ENCODE data around the gene MYO1A. TPM values are rescaled to one million over a fixed set of nuclear protein-coding genes. Genes with fewer than 3 reads are reported as not detected.
"Not testable (repeated sequence)": the region's sequence is repeated elsewhere in the genome, so short reads cannot be mapped to it uniquely, and the experiment has no call there.

MYO1A gene
- polyA plus RNA-seq, 3 donors, result 0.08 to 1.5 (median 0.11) TPM

- 0 to 1% (median 1%) methylated on average over 63 to 90 of the region's 91 CpGs for WGBS, 3 donors
- peak within 1 kb of the TSS; percentile 91 for H3K27ac ChIP-seq (ENCODE audit: low read depth, low read length)
Observed at GRCh38 chr12:57088354-57089270, 38.7 kb upstream of the MYO1A start, which contains the start of gene NAB2. Gene NAB2 (plus strand): TSS chr12:57089114. CDS start chr12:57089272, 158 bp downstream.

GRCh38 chr12:57087691-57088353 lies 37.9 kb upstream of the MYO1A start:
- H3K27ac ChIP-seq (ENCODE audit: low read depth, low read length), result peak overlapping the region; percentile 98
- 0 to 1% (median 0%) methylated on average over 35 to 37 of the region's 37 CpGs for WGBS, 3 donors

GRCh38 chr12:57087010-57087690 lies 37.2 kb upstream of the MYO1A start:
- H3K27ac ChIP-seq (ENCODE audit: low read depth, low read length), result peak overlapping the region; percentile 98
- 0% methylated on average over 43 to 52 of the region's 52 CpGs for WGBS, 3 donors

GRCh38 chr12:57086493-57087009 lies 36.6 kb upstream of the MYO1A start:
- 0 to 1% (median 1%) methylated on average over 14 of the region's 14 CpGs for WGBS, 3 donors
- peak overlapping the region; percentile 98 for H3K27ac ChIP-seq (ENCODE audit: low read depth, low read length)

GRCh38 chr12:57085999-57086492 lies 36.1 kb upstream of the MYO1A start:
- WGBS, 3 donors, result 3 to 41% (median 5%) methylated on average over 12 of the region's 12 CpGs
- peak overlapping the region; percentile 51 for H3K27ac ChIP-seq (ENCODE audit: low read depth, low read length)

GRCh38 chr12:57080855-57081254 lies 30.9 kb upstream of the MYO1A start:
- no peak overlapping the region for H3K27ac ChIP-seq (ENCODE audit: low read depth, low read length)
- 91 to 100% (median 100%) methylated on average over 1 of the region's 1 CpG for WGBS, 3 donors

GRCh38 chr12:57079821-57080220 lies 29.9 kb upstream of the MYO1A start:
- 64 to 80% (median 76%) methylated on average over 1 of the region's 1 CpG for WGBS, 3 donors
- no peak overlapping the region for H3K27ac ChIP-seq (ENCODE audit: low read depth, low read length)

GRCh38 chr12:57078519-57079404 lies 28.8 kb upstream of the MYO1A start, which contains the start of gene NEMP1:
Gene NEMP1 (minus strand): TSS chr12:57078791. CDS start chr12:57078745, 46 bp downstream.
- 0 to 1% (median 0%) methylated on average over 39 of the region's 39 CpGs for WGBS, 3 donors
- peak within 1 kb of the TSS; percentile 2 for H3K27ac ChIP-seq (ENCODE audit: low read depth, low read length)

GRCh38 chr12:57073566-57074450 lies 23.9 kb upstream of the MYO1A start:
- H3K27ac ChIP-seq (ENCODE audit: low read depth, low read length), result not testable (repeated sequence)
- 96 to 100% (median 98%) methylated on average over 6 of the region's 6 CpGs for WGBS, 3 donors

GRCh38 chr12:57072661-57073060 lies 22.7 kb upstream of the MYO1A start:
- 76 to 89% (median 77%) methylated on average over 2 of the region's 2 CpGs for whole genome bisulfite sequencing, 3 donors
- H3K27ac ChIP-seq (ENCODE audit: low read depth, low read length), result no peak overlapping the region

- 16 to 28% (median 23%) methylated on average over 3 of the region's 3 CpGs for WGBS, 3 donors
- H3K27ac ChIP-seq (ENCODE audit: low read depth, low read length), result peak overlapping the region; percentile 2
Observed at GRCh38 chr12:57069523-57069922, 19.6 kb upstream of the MYO1A start.

GRCh38 chr12:57066245-57066644 lies 16.3 kb upstream of the MYO1A start:
- H3K27ac ChIP-seq (ENCODE audit: low read depth, low read length), result no peak overlapping the region
- WGBS, 3 donors, result 77 to 87% (median 80%) methylated on average over 2 of the region's 2 CpGs

GRCh38 chr12:57063991-57064685 lies 14.2 kb upstream of the MYO1A start:
- H3K27ac ChIP-seq (ENCODE audit: low read depth, low read length), result no peak overlapping the region
- WGBS, 3 donors, result 49 to 80% (median 56%) methylated on average over 5 of the region's 5 CpGs

- WGBS, 3 donors, result 88 to 93% (median 91%) methylated on average over 1 of the region's 1 CpG
Observed at GRCh38 chr12:57058454-57058853, 8.5 kb upstream of the MYO1A start.

GRCh38 chr12:57057067-57057751 lies 7.3 kb upstream of the MYO1A start:
- no peak overlapping the region for H3K27ac ChIP-seq (ENCODE audit: low read depth, low read length)
- WGBS, 3 donors, result 86 to 98% (median 91%) methylated on average over 6 of the region's 6 CpGs

More at GRCh38 chr12:57058454-57058853, 8.5 kb upstream of the MYO1A start:
- H3K27ac ChIP-seq (ENCODE audit: low read depth, low read length), result no peak overlapping the region

Measured in adipose tissue (tissue), 3 donors.